DND-41 (cell line): ENCODE data around the gene CADPS.

Experiments
- ATAC-seq: fragments of 200-7000 bp; cut with Tn5 transposase; 3 replicates; pipeline ENCODE4 v1.9.1; 2021; ENCODE audit warnings: low read depth; ENCODE audit not compliant: insufficient read depth
- DNase-seq: peaks from one replicate; pipeline ENCODE4 v3.0.0-alpha.2; 2020
- H2AFZ ChIP-seq: 2 replicates; pipeline ENCODE4 v1.6.0; 2012; ENCODE audit warnings: low read depth, low read length
- H3K27ac ChIP-seq: 2 replicates; pipeline ENCODE4 v1.5.1; 2012; ENCODE audit warnings: low read length, inconsistent platforms
- H3K27me3 ChIP-seq: fragments of 200-600 bp; sonication (generic); 2 replicates; pipeline ENCODE4 v1.6.0; 2012; ENCODE audit warnings: low read length, mild to moderate bottlenecking, inconsistent platforms; ENCODE audit not compliant: insufficient read depth, poor library complexity
- H3K36me3 ChIP-seq: 2 replicates; pipeline ENCODE4 v1.5.1; 2012; ENCODE audit warnings: low read length, inconsistent platforms; ENCODE audit not compliant: insufficient read depth
- H3K4me1 ChIP-seq: 2 replicates; pipeline ENCODE4 v1.5.1; 2012; ENCODE audit warnings: mild to moderate bottlenecking, low read length; ENCODE audit not compliant: insufficient read depth
- H3K4me2 ChIP-seq: 2 replicates; pipeline ENCODE4 v1.6.0; 2012; ENCODE audit warnings: mild to moderate bottlenecking, moderate library complexity, low read length, inconsistent platforms; ENCODE audit not compliant: insufficient read depth
- H3K4me3 ChIP-seq, 2 experiments: fragments of 200-600 bp in 1 of 2; shearing (Covaris generic) in 1 of 2; 2 replicates each; pipeline ENCODE4 v1.5.1; 2012 to 2016; ENCODE audit warnings: inconsistent platforms in 2 of 2, low read length in 2 of 2, mild to moderate bottlenecking in 2 of 2, low read depth in 1 of 2, moderate library complexity in 1 of 2
- H3K79me2 ChIP-seq: 2 replicates; pipeline ENCODE4 v1.6.0; 2012; ENCODE audit warnings: low read length, inconsistent platforms; ENCODE audit not compliant: insufficient read depth
- H3K9ac ChIP-seq: 2 replicates; pipeline ENCODE4 v1.6.0; 2012; ENCODE audit warnings: low read depth, mild to moderate bottlenecking, inconsistent platforms, low read length, moderate library complexity
- H3K9me3 ChIP-seq: 2 replicates; pipeline ENCODE4 v1.5.1; 2012; ENCODE audit warnings: low read length, moderate library complexity, mild to moderate bottlenecking, inconsistent platforms; ENCODE audit not compliant: insufficient read depth, severe bottlenecking
- H4K20me1 ChIP-seq: 2 replicates; pipeline ENCODE4 v1.6.0; 2012; ENCODE audit warnings: low read length; ENCODE audit not compliant: insufficient read depth
- EZH2 ChIP-seq: IDR thresholded peaks from 3 replicates; pipeline ENCODE4 v1.6.1; 2012; ENCODE audit warnings: borderline replicate concordance, low read depth, mild to moderate bottlenecking, moderate library complexity, low read length, inconsistent platforms; ENCODE audit not compliant: severe bottlenecking
- TF ChIP-seq, protein P1 (sequence below): IDR thresholded peaks from 2 replicates; pipeline ENCODE4 v1.5.1; 2012; ENCODE audit warnings: borderline replicate concordance, low read length, moderate library complexity, mild to moderate bottlenecking; ENCODE audit not compliant: poor library complexity, severe bottlenecking; ENCODE audit errors: extremely low read depth

CADPS gene

DNA sequence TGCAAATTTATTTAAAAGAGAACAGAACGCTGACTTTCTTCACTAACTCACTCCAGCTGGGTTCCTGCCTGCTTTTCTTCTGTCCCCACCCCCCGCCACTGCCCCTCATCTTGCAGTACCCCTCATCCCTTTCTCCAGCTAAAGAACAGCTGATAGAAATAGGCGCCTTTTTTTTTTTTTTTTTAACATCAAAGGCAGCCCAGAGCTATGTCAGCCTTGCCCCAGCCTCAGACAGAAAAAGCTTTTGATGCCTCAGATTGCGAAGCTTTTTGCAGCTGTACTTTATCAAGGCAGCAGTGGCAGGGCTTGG lies 1.8 kb downstream of the CADPS start:
- ATAC-seq (no peak; the same call in 2 of the 3 replicates), DNase-seq (no peak)
- H4K20me1 ChIP-seq: no peaks in the 10 kb centered on the region
- no peaks in the 10 kb centered on the region for H3K36me3 ChIP-seq
- TF ChIP-seq, protein P1, sequence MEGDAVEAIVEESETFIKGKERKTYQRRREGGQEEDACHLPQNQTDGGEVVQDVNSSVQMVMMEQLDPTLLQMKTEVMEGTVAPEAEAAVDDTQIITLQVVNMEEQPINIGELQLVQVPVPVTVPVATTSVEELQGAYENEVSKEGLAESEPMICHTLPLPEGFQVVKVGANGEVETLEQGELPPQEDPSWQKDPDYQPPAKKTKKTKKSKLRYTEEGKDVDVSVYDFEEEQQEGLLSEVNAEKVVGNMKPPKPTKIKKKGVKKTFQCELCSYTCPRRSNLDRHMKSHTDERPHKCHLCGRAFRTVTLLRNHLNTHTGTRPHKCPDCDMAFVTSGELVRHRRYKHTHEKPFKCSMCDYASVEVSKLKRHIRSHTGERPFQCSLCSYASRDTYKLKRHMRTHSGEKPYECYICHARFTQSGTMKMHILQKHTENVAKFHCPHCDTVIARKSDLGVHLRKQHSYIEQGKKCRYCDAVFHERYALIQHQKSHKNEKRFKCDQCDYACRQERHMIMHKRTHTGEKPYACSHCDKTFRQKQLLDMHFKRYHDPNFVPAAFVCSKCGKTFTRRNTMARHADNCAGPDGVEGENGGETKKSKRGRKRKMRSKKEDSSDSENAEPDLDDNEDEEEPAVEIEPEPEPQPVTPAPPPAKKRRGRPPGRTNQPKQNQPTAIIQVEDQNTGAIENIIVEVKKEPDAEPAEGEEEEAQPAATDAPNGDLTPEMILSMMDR: no peak
- no peak for TF ChIP-seq EZH2
- H3K4me3 ChIP-seq: no peak overlapping the region
- H3K79me2 ChIP-seq: no peaks in the 10 kb centered on the region
- H3K4me1 ChIP-seq: no peaks in the 10 kb centered on the region
- H3K4me2 ChIP-seq: no peak overlapping the region
- no peaks in the 10 kb centered on the region for H3K9me3 ChIP-seq
- no peak overlapping the region for H3K9ac ChIP-seq
- H2AFZ ChIP-seq: no peak overlapping the region
- no peak overlapping the region for H3K27ac ChIP-seq
- no peaks in the 10 kb centered on the region for H3K27me3 ChIP-seq

DNA sequence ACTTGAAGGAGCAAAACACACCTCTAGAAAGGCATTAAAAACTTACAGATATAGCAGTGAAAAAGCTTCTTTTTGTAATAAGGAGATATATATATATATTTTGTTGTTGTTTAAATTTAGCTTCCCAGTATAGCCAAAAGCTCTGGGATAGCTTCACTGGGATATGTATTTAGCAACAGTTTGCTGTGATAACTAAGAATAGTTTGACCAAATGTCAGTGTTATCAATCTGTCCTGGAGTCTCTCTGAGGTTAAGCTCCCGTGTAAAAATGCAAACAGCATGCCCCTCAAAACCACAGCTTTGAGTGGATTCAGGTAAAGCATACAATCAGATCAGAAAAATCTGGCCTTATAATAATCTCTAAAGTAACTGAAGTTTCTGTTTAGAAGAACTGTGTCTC lies 2.9 kb downstream of the CADPS start:
- ATAC-seq: no peak
- TF ChIP-seq EZH2: no peak
- TF ChIP-seq, protein P1: no peak
- Histone ChIP-seq H3K4me3 (no peak overlapping the region), H3K9me3 (no peaks in the 10 kb centered on the region), H4K20me1 (no peaks in the 10 kb centered on the region), H3K27me3 (no peaks in the 10 kb centered on the region), H3K9ac (no peak overlapping the region), H3K79me2 (no peaks in the 10 kb centered on the region), H3K4me1 (no peaks in the 10 kb centered on the region), H3K36me3 (no peaks in the 10 kb centered on the region), H3K27ac (no peak overlapping the region), H3K4me2 (no peak overlapping the region), H2AFZ (no peak overlapping the region)
- DNase-seq: no peak

DNA sequence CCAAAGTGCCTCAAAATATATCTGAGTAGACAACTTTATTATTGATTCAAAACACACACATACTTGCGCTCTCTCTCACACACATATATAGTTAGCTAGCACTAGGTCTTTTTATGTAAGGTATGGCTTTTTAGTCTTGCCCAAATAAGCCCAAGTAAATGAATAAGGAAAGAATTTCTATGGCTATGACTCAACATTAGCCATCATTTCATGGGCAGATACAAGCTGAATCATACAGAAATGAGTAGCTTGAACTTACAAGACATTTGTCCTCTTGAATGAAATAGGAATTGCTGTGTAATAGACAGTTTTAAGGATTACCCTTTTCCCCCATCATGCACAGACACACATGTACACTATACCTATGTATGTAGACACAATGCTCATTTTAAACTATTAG lies 4.9 kb downstream of the CADPS start:
- DNase-seq (no peak), ATAC-seq (no peak)
- H3K4me1 ChIP-seq: no peaks in the 10 kb centered on the region
- H3K27me3 ChIP-seq: no peaks in the 10 kb centered on the region
- H3K9me3 ChIP-seq: no peaks in the 10 kb centered on the region
- no peak overlapping the region for H3K4me2 ChIP-seq
- no peaks in the 10 kb centered on the region for H3K79me2 ChIP-seq
- H3K36me3 ChIP-seq: no peaks in the 10 kb centered on the region
- no peak overlapping the region for H3K9ac ChIP-seq
- no peak for TF ChIP-seq EZH2
- TF ChIP-seq, protein P1: no peak
- no peak overlapping the region for H3K27ac ChIP-seq
- H4K20me1 ChIP-seq: no peaks in the 10 kb centered on the region
- no peak overlapping the region for H3K4me3 ChIP-seq
- H2AFZ ChIP-seq: no peak overlapping the region

DNA sequence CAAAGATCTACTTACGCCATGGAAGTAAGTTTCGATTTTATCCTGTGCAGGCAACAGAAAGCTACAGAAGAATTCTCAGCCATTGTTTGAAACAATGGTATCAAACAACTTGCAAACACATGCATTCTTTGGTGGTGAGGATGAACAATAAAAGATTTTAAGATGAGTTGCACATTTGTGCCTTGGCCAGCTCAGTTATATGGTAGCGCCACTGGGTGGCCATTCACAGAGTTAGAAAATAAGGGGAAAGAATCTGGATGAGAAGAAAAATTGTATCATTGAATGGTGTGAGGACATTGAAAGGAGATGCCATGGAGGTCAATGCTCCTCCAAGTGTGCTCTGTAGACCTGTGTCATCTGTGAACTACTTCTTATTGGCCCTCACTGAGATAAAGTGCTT lies 11.6 kb downstream of the CADPS start:
- TF ChIP-seq, protein P1: no peak
- TF ChIP-seq EZH2: no peak
- Histone ChIP-seq H3K9ac (no peak overlapping the region), H3K27me3 (no peaks in the 10 kb centered on the region), H3K4me1 (no peaks in the 10 kb centered on the region), H4K20me1 (no peaks in the 10 kb centered on the region), H3K27ac (no peak overlapping the region), H3K79me2 (no peaks in the 10 kb centered on the region), H3K9me3 (no peaks in the 10 kb centered on the region), H3K4me2 (no peak overlapping the region), H3K36me3 (no peaks in the 10 kb centered on the region), H3K4me3 (no peak overlapping the region), H2AFZ (no peak overlapping the region)
- DNase-seq: no peak
- no peak for ATAC-seq
